SH-SY5Y (cell line): ENCODE data around the gene SPATA45.

Experiments used
- GATA2 ChIP-seq: IDR thresholded peaks from 2 replicates; pipeline ENCODE4 v1.6.1; 2011; ENCODE audit warnings: mild to moderate bottlenecking, low read depth, low read length
- GATA3 ChIP-seq: IDR thresholded peaks from 2 replicates; pipeline ENCODE4 v1.6.1; 2011; ENCODE audit warnings: low read depth, mild to moderate bottlenecking, low read length, moderate library complexity

DNA sequence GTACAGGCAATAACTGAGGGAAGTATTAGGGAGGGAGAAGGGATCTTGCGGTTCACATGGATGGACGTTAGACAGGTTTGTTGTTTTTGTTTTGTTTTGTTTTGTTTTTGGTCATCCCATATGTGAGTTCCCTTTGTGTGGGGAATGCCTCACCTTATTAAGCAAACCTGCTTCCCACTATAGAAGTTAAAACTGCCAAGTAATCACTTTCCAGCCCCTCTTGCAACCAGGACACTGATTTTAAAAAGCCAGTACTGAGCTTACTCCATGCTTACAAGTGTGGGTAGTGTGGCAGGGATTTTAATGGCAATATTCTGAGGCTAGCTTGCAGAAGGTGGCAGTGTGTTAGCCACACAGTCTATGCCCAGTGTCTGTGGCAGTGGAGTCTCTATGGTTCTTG, 26.5 kb downstream of the SPATA45 start:
- no peak for TF ChIP-seq GATA2
- no peak for TF ChIP-seq GATA3
